ENCODE measurements around the gene HCAR2.
"Not testable (repeated sequence)": the region's sequence is repeated elsewhere in the genome, so short reads cannot be mapped to it uniquely, and the experiment has no call there.

HCAR2 gene

GRCh38 chr12:122665759-122666158, 37.4 kb downstream of the HCAR2 start:
- no peak for DNase-seq (ENCODE audit: low read depth, low spot score)

- no peak for DNase-seq (ENCODE audit: low read depth, low spot score)
Observed at GRCh38 chr12:122665349-122665748, 37.8 kb downstream of the HCAR2 start.

GRCh38 chr12:122661938-122662337, 41.2 kb downstream of the HCAR2 start:
- no peak for DNase-seq (ENCODE audit: low read depth, low spot score)

GRCh38 chr12:122661246-122661645, 41.9 kb downstream of the HCAR2 start:
- DNase-seq (ENCODE audit: low read depth, low spot score), result no peak

- no peak for DNase-seq (ENCODE audit: low read depth, low spot score)
Observed at GRCh38 chr12:122659579-122659978, 43.6 kb downstream of the HCAR2 start.

GRCh38 chr12:122656298-122656697, 46.9 kb downstream of the HCAR2 start:
- DNase-seq (ENCODE audit: low read depth, low spot score), result no peak

GRCh38 chr12:122653291-122653690, 49.9 kb downstream of the HCAR2 start:
- DNase-seq (ENCODE audit: low read depth, low spot score), result not testable (repeated sequence)

- DNase-seq (ENCODE audit: low read depth, low spot score), result no peak
Observed at GRCh38 chr12:122651520-122652224, 51.5 kb downstream of the HCAR2 start.

All from activated CD4-positive, CD25-positive, alpha-beta regulatory T cell treated with anti-CD3 and anti-CD28 coated beads, Interleukin-2, amount 50 U/mL, for 16 hours (primary cell).